IMR-90 (cell line): ENCODE data around the gene SRPRA. TPM values are rescaled to one million over a fixed set of nuclear protein-coding genes. Genes with fewer than 3 reads are reported as not detected.

Source experiments
- ATAC-seq: fragments of 200-7000 bp; cut with Tn5 transposase; 2 replicates; pipeline ENCODE4 v1.9.1; 2020; ENCODE audit warnings: low read depth, mild to moderate bottlenecking, moderate library complexity
- BruUV-seq: library from RNA; stranded (reverse); fragments of 400-500 nt; replicated peaks from 2 replicates; lab custom pipeline; 2021; lab: Mats Ljungman, UMichigan
- CTCF ChIA-PET: fragments of 300-600 bp; formaldehyde crosslinking; extraction: SDS; loops from one replicate; lab custom pipeline; 2021; ENCODE audit warnings: antibody characterized with exemption; lab: Yijun Ruan, JAX
- POLR2A ChIA-PET: fragments of 300-600 bp; sonication (Branson Sonifier 250); formaldehyde crosslinking; loops from one replicate; lab custom pipeline; 2022; ENCODE audit warnings: antibody characterized with exemption; ENCODE audit not compliant: unreplicated experiment; lab: Charles Lee
- DNase-seq: peaks from one replicate; pipeline ENCODE4 v3.0.0; 2013
- H2AFZ ChIP-seq: replicated peaks from 2 replicates; pipeline ENCODE3; 2013; ENCODE audit warnings: low read length, mild to moderate bottlenecking; ENCODE audit not compliant: poor library complexity
- H2AK5ac ChIP-seq: 2 replicates; pipeline ENCODE4 v1.6.1; 2013; ENCODE audit warnings: low read depth, low read length, inconsistent platforms
- H2AK9ac ChIP-seq: replicated peaks from 2 replicates; pipeline ENCODE3; 2013; ENCODE audit warnings: mild to moderate bottlenecking, low read depth, low read length, moderate library complexity; ENCODE audit not compliant: poor library complexity
- H2BK120ac ChIP-seq: 2 replicates; pipeline ENCODE4 v1.6.1; 2013; ENCODE audit warnings: low read depth, low read length, inconsistent platforms
- H2BK15ac ChIP-seq: 3 replicates; pipeline ENCODE4 v1.6.1; 2013; ENCODE audit warnings: low read depth, low read length, inconsistent platforms
- H2BK20ac ChIP-seq: 2 replicates; pipeline ENCODE4 v1.6.1; 2013; ENCODE audit warnings: low read depth, mild to moderate bottlenecking, inconsistent platforms, low read length, moderate library complexity
- H2BK5ac ChIP-seq: 2 replicates; pipeline ENCODE4 v1.6.1; 2013; ENCODE audit warnings: mild to moderate bottlenecking, low read depth, low read length, inconsistent platforms; ENCODE audit not compliant: poor library complexity, severe bottlenecking
- H3K14ac ChIP-seq: replicated peaks from 2 replicates; pipeline ENCODE4 v1.6.1; 2013; ENCODE audit warnings: low read depth, low read length, inconsistent platforms
- H3K18ac ChIP-seq: 2 replicates; pipeline ENCODE4 v1.6.1; 2013; ENCODE audit warnings: low read depth, low read length, control low read depth
- H3K23ac ChIP-seq: 2 replicates; pipeline ENCODE4 v1.6.1; 2013; ENCODE audit warnings: low read depth, low read length, inconsistent platforms
- H3K27ac ChIP-seq: 2 replicates; pipeline ENCODE4 v1.5.1; 2013; ENCODE audit warnings: mild to moderate bottlenecking, control low read depth, low read length; ENCODE audit not compliant: insufficient read depth
- H3K27me3 ChIP-seq: 2 replicates; pipeline ENCODE4 v1.6.1; 2013; ENCODE audit warnings: low read length; ENCODE audit not compliant: control insufficient read depth, insufficient read depth
- H3K36me3 ChIP-seq: 2 replicates; pipeline ENCODE4 v1.6.1; 2013; ENCODE audit warnings: low read length, mixed read lengths; ENCODE audit not compliant: control insufficient read depth, insufficient read depth
- H3K4ac ChIP-seq: 2 replicates; pipeline ENCODE4 v1.6.1; 2013; ENCODE audit warnings: low read depth, low read length, inconsistent platforms
- H3K4me1 ChIP-seq: 2 replicates; pipeline ENCODE4 v1.6.1; 2013; ENCODE audit warnings: low read length, mixed read lengths; ENCODE audit not compliant: control insufficient read depth, insufficient read depth
- H3K4me2 ChIP-seq: 2 replicates; pipeline ENCODE4 v1.6.1; 2013; ENCODE audit warnings: low read depth, mild to moderate bottlenecking, control low read depth, low read length, moderate library complexity
- H3K4me3 ChIP-seq: 2 replicates; pipeline ENCODE4 v1.5.1; 2013; ENCODE audit warnings: low read depth, mild to moderate bottlenecking, control low read depth, low read length, moderate library complexity; ENCODE audit not compliant: insufficient read depth
- H3K56ac ChIP-seq: 2 replicates; pipeline ENCODE4 v1.6.1; 2013; ENCODE audit warnings: low read length, inconsistent platforms; ENCODE audit not compliant: insufficient read depth; ENCODE audit errors: extremely low read depth
- H3K79me1 ChIP-seq, 2 experiments: 2 replicates each; pipeline ENCODE4 v1.6.1; 2013; ENCODE audit warnings: low read length in 2 of 2, inconsistent platforms in 1 of 2, low read depth in 1 of 2
- H3K9ac ChIP-seq: 2 replicates; pipeline ENCODE4 v1.6.1; 2013; ENCODE audit warnings: low read depth, low read length, control low read depth
- H3K9me1 ChIP-seq: 2 replicates; pipeline ENCODE4 v1.6.1; 2013; ENCODE audit warnings: low read length, inconsistent platforms; ENCODE audit not compliant: insufficient read depth
- H3K9me3 ChIP-seq: 2 replicates; pipeline ENCODE4 v1.6.1; 2013; ENCODE audit warnings: low read length; ENCODE audit not compliant: control insufficient read depth, insufficient read depth
- H4K20me1 ChIP-seq: 2 replicates; pipeline ENCODE4 v1.6.1; 2013; ENCODE audit warnings: low read length, inconsistent platforms; ENCODE audit not compliant: insufficient read depth
- H4K5ac ChIP-seq: 2 replicates; pipeline ENCODE4 v1.6.1; 2013; ENCODE audit warnings: mild to moderate bottlenecking, low read depth, low read length, control low read depth
- H4K8ac ChIP-seq, 2 experiments: 2 replicates each; pipeline ENCODE4 v1.6.1; 2013; ENCODE audit warnings: low read depth in 2 of 2, low read length in 2 of 2, control low read depth in 1 of 2, inconsistent platforms in 1 of 2
- H4K91ac ChIP-seq: 2 replicates; pipeline ENCODE4 v1.6.1; 2013; ENCODE audit warnings: low read depth, low read length, inconsistent platforms; ENCODE audit not compliant: insufficient read depth
- BHLHE40 ChIP-seq: fragments of 150-350 bp; IDR thresholded peaks from 2 replicates; pipeline ENCODE4 v1.6.1; 2016; ENCODE audit warnings: mild to moderate bottlenecking, low read depth, low read length
- CEBPB ChIP-seq: IDR thresholded peaks from 2 replicates; pipeline ENCODE4 v1.6.1; 2012; ENCODE audit warnings: low read depth, low read length, improper control_type of control experiment
- CHD1 ChIP-seq: IDR thresholded peaks from 2 replicates; pipeline ENCODE4 v1.6.1; 2012; ENCODE audit warnings: low read depth, low read length, improper control_type of control experiment
- CTCF ChIP-seq: conservative IDR thresholded peaks from 2 replicates; pipeline ENCODE4 v1.5.1; 2012; ENCODE audit warnings: mild to moderate bottlenecking, low read depth, low read length, improper control_type of control experiment
- ELK1 ChIP-seq: fragments of 150-350 bp; IDR thresholded peaks from 2 replicates; pipeline ENCODE4 v1.6.1; 2016; ENCODE audit warnings: low read depth, mild to moderate bottlenecking, low read length, moderate library complexity, borderline replicate concordance
- FOS ChIP-seq: fragments of 150-350 bp; IDR thresholded peaks from 2 replicates; pipeline ENCODE4 v1.6.1; 2016; ENCODE audit warnings: low read depth, low read length
- MAZ ChIP-seq: IDR thresholded peaks from 2 replicates; pipeline ENCODE4 v1.6.1; 2012; ENCODE audit warnings: low read depth, mild to moderate bottlenecking, low read length, improper control_type of control experiment, moderate library complexity, borderline replicate concordance
- MXI1 ChIP-seq: IDR thresholded peaks from 2 replicates; pipeline ENCODE4 v1.6.1; 2012; ENCODE audit warnings: low read depth, mild to moderate bottlenecking, low read length, moderate library complexity, borderline replicate concordance
- NFE2L2 ChIP-seq: fragments of 150-350 bp; IDR thresholded peaks from 2 replicates; pipeline ENCODE4 v1.6.1; 2016; ENCODE audit warnings: low read depth, mild to moderate bottlenecking, low read length
- POLR2A ChIP-seq: IDR thresholded peaks from 2 replicates; pipeline ENCODE4 v1.6.1; 2012; ENCODE audit warnings: mild to moderate bottlenecking, low read depth, low read length
- RAD21 ChIP-seq: IDR thresholded peaks from 2 replicates; pipeline ENCODE4 v1.6.1; 2012; ENCODE audit warnings: low read length, improper control_type of control experiment
- RCOR1 ChIP-seq: IDR thresholded peaks from 2 replicates; pipeline ENCODE4 v1.6.1; 2012; ENCODE audit warnings: mild to moderate bottlenecking, low read length, improper control_type of control experiment; ENCODE audit not compliant: insufficient replicate concordance
- RFX5 ChIP-seq: IDR thresholded peaks from 2 replicates; pipeline ENCODE4 v1.8.0; 2012; ENCODE audit warnings: low read depth, mild to moderate bottlenecking, low read length, moderate library complexity
- SMC3 ChIP-seq: fragments of 150-350 bp; IDR thresholded peaks from 2 replicates; pipeline ENCODE4 v1.6.1; 2016; ENCODE audit warnings: low read depth, mild to moderate bottlenecking, antibody characterized with exemption, low read length, moderate library complexity
- WGBS, 2 experiments: methylation state at CpG; one replicate each; pipeline versions ENCODE4 v1.1.5 to v1.1.7; 2013; ENCODE audit warnings: missing lambda C conversion rate in 2 of 2; ENCODE audit not compliant: insufficient read length in 1 of 2; ENCODE audit errors: extremely low coverage in 2 of 2; 5-methylcytosine and 5-hydroxymethylcytosine counted together
- dilution Hi-C: fragments of 300-500 bp; cut with HindIII; formaldehyde crosslinking; loops from one replicate; pipeline ENCODE4 v1.14.3; 2018; ENCODE audit warnings: low sequenced_read_pairs; ENCODE audit not compliant: unreplicated experiment
- in situ Hi-C: fragments of 300-500 bp; cut with MboI; formaldehyde crosslinking; loops from 3 replicates; pipeline ENCODE4 v1.14.3; 2019; ENCODE audit warnings: low sequenced_read_pairs, inconsistent platforms, mixed read lengths
- intact Hi-C: fragments of 100-400 bp; cut with micrococcal nuclease; formaldehyde crosslinking; loops from 2 replicates; pipeline ENCODE4 v1.10.0; 2022
- polyA plus RNA-seq, 3 experiments: library from polyadenylated mRNA; depleted of rRNA; stranded (reverse); fragments of >200 nt; gene quantifications; 2 replicates each; pipeline ENCODE4 v1.2.3, GENCODE V29; 2012; ENCODE audit warnings: low replicate concordance in 1 of 3
- total RNA-seq: library from RNA; depleted of rRNA; stranded (reverse); fragments of >200 nt; gene quantifications from 2 replicates; pipeline ENCODE4 v1.2.3, GENCODE V29; 2012

Gene SRPRA
- total and polyA plus RNA-seq, 2 of the 4 experiments (the other 2 are of a cell fraction): 108 to 131 TPM

GRCh38 chr11:126317756-126318573, 49.3 kb upstream of the SRPRA start:
- H4K20me1 ChIP-seq: no peaks in the 10 kb centered on the region
- peak overlapping the region; percentile 58 for H4K5ac ChIP-seq
- H3K4me1 ChIP-seq: peaks cover 18% of the 10 kb centered on the region
- H3K56ac ChIP-seq: peak overlapping the region; percentile 92; the same call in 1 of the 2 replicates
- H2AK5ac ChIP-seq: peak overlapping the region; percentile 78
- peak overlapping the region; percentile 61 for H3K14ac ChIP-seq
- H2BK120ac ChIP-seq: peak overlapping the region; percentile 78
- in situ Hi-C loops: loop anchor here (10.0 to 25.0 kb wide), 3 partner anchors 97 to 1019 kb away; no protein-coding TSS in a partner anchor
- H3K79me1 ChIP-seq: peaks cover 4 to 18% of the 10 kb centered on the region in 2 experiments; a peak in 3 of 4 replicates
- ATAC-seq: peak; percentile 87
- H3K9ac ChIP-seq: peak overlapping the region; percentile 78
- peak overlapping the region; percentile 96 for H4K91ac ChIP-seq
- WGBS, 2 experiments: 17% methylated on average over 3 of the region's 14 CpGs; no CpG with 5 or more reads in 1 of the 2 experiments
- H3K27ac ChIP-seq: peak overlapping the region; percentile 92
- DNase-seq: peak; percentile 83
- peak overlapping the region; percentile 91 for H2AFZ ChIP-seq
- H3K18ac ChIP-seq: peak overlapping the region; percentile 77
- no peaks in the 10 kb centered on the region for H3K9me3 ChIP-seq
- peak overlapping the region; percentile 71 to 86 for H4K8ac ChIP-seq
- peak overlapping the region; percentile 85 for H3K4ac ChIP-seq
- intact Hi-C loops: loop anchor here (1.0 to 10.0 kb wide), 5 partner anchors 14 to 1177 kb away; partner anchors contain the start of gene DCPS
- peak overlapping the region; percentile 93 for H2BK5ac ChIP-seq
- peaks cover 18% of the 10 kb centered on the region for H3K9me1 ChIP-seq
- H3K23ac ChIP-seq: peak overlapping the region; percentile 78
- ChIA-PET POLR2A (interaction anchor here (0.6 to 1.2 kb wide), 2 partner anchors 14 to 639 kb away, joined by 4 to 7 read pairs; no protein-coding TSS in a partner anchor), CTCF (interaction anchor here (1.4 kb wide), 1 partner anchor 162 kb away, joined by 4 read pairs; no protein-coding TSS in a partner anchor)
- H2BK15ac ChIP-seq: peak overlapping the region; percentile 96
- H3K4me3 ChIP-seq: peak overlapping the region; percentile 2; the same call in 1 of the 2 replicates
- no peaks in the 10 kb centered on the region for H3K27me3 ChIP-seq
- no peaks in the 10 kb centered on the region; the same call in 1 of the 2 replicates for H3K36me3 ChIP-seq
- peak overlapping the region; percentile 71 for H2BK20ac ChIP-seq
- peak overlapping the region; percentile 98 for H2AK9ac ChIP-seq
- dilution Hi-C loops: no loop called here
- H3K4me2 ChIP-seq: peak overlapping the region; percentile 85
- no TSS peak for BruUV-seq
- TF ChIP-seq MXI1: no peak
- TF ChIP-seq CEBPB: no peak
- no peak for TF ChIP-seq BHLHE40
- no peak for TF ChIP-seq SMC3
- no peak for TF ChIP-seq NFE2L2
- no peak for TF ChIP-seq RAD21
- no peak; the same call in 1 of the 2 replicates for TF ChIP-seq MAZ
- no peak for TF ChIP-seq CHD1
- TF ChIP-seq POLR2A: no peak
- no peak for TF ChIP-seq CTCF
- TF ChIP-seq RFX5: no peak
- no peak for TF ChIP-seq FOS
- no peak for TF ChIP-seq ELK1
- TF ChIP-seq RCOR1: no peak
